Gastroesophageal sphincter (tissue), 3 donors: Measurements from ENCODE around the gene VCL.
"Not testable (repeated sequence)": the region's sequence is repeated elsewhere in the genome, so short reads cannot be mapped to it uniquely, and the experiment has no call there.

Experiments
- POLR2AphosphoS5 ChIP-seq: sonication (generic); formaldehyde crosslinking; IDR thresholded peaks from one replicate; pipeline ENCODE4 v1.6.1; 2017; ENCODE audit warnings: antibody characterized with exemption
- TF ChIP-seq, protein P1 (sequence below), 4 experiments: fragments of 200-600 bp in 2 of 4; fragments of 450-650 bp in 2 of 4; sonication (generic) in 1 of 4; IDR thresholded peaks; one replicate each; pipeline ENCODE4 v1.5.1; 2017 to 2019; ENCODE audit warnings: antibody characterized with exemption in 4 of 4, mild to moderate bottlenecking in 2 of 4, moderate library complexity in 2 of 4

DNA sequence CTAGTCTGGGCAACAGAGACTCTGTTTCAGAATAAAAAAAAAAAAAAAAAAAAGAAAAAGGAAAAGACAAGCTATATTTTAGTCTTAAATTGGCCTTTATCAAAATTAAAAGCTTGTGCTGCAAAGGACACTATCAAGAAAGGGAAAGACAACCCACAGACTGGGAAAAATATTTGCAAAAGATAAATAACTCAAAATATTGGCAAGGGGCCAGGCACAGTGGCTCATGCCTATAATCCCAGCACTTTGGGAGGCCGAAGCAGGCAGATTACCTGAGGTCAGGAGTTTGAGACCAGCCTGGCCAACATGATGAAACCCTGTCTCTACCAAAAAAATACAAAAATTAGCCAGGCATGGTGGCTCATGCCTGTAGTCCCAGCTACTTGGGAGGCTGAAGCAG is 34.3 kb downstream of the VCL start:
- TF ChIP-seq POLR2AphosphoS5, result not testable (repeated sequence)
- TF ChIP-seq, protein P1, sequence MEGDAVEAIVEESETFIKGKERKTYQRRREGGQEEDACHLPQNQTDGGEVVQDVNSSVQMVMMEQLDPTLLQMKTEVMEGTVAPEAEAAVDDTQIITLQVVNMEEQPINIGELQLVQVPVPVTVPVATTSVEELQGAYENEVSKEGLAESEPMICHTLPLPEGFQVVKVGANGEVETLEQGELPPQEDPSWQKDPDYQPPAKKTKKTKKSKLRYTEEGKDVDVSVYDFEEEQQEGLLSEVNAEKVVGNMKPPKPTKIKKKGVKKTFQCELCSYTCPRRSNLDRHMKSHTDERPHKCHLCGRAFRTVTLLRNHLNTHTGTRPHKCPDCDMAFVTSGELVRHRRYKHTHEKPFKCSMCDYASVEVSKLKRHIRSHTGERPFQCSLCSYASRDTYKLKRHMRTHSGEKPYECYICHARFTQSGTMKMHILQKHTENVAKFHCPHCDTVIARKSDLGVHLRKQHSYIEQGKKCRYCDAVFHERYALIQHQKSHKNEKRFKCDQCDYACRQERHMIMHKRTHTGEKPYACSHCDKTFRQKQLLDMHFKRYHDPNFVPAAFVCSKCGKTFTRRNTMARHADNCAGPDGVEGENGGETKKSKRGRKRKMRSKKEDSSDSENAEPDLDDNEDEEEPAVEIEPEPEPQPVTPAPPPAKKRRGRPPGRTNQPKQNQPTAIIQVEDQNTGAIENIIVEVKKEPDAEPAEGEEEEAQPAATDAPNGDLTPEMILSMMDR (IDR thresholded peaks at IDR 0.05), result not testable (repeated sequence)
